Embryonic facial prominence (tissue), 1 donor: Measurements from ENCODE around the gene RAD1.

Experiments
- DNase-seq: peaks from one replicate; pipeline ENCODE4 v3.0.0-alpha.2; 2016; ENCODE audit errors: extremely low spot score

RAD1 gene

GRCh38 chr5:34865091-34865490, 50.2 kb downstream of the RAD1 start:
- DNase-seq: no peak

- no peak for DNase-seq
Observed at GRCh38 chr5:34863946-34864345, 51.4 kb downstream of the RAD1 start.

- no peak for DNase-seq
Observed at GRCh38 chr5:34859253-34859652, 56.1 kb downstream of the RAD1 start.

- no peak for DNase-seq
Observed at GRCh38 chr5:34858790-34859189, 56.5 kb downstream of the RAD1 start.

GRCh38 chr5:34857894-34858293, 57.4 kb downstream of the RAD1 start:
- no peak for DNase-seq

- no peak for DNase-seq
Observed at GRCh38 chr5:34857161-34857560, 58.1 kb downstream of the RAD1 start.
